Breast epithelium (tissue), 4 donors: ENCODE results near the gene ZNF362. TPM values are rescaled to one million over a fixed set of nuclear protein-coding genes. Genes with fewer than 3 reads are reported as not detected.

ENCODE experiments used
- DNase-seq, 2 donors: peaks; one replicate each; pipeline ENCODE4 v3.0.0-alpha.2; 2019; ENCODE audit warnings: low spot score in 2 of 2
- H3K27ac ChIP-seq, 2 donors: fragments of 200-600 bp; sonication (generic) in 1 of 2; one replicate each; pipeline ENCODE4 v1.5.1; 2016 to 2019; ENCODE audit warnings: mild to moderate bottlenecking in 1 of 2
- H3K27me3 ChIP-seq, 2 donors: fragments of 200-600 bp; sonication (generic) in 1 of 2; one replicate each; pipeline versions ENCODE4 v1.5.1 to v1.6.0; 2017 to 2019; ENCODE audit warnings: control low read depth in 1 of 2, mild to moderate bottlenecking in 1 of 2
- H3K36me3 ChIP-seq: fragments of 200-600 bp; one replicate; pipeline ENCODE4 v1.5.1; 2019
- H3K4me1 ChIP-seq, 2 donors: fragments of 200-600 bp; sonication (generic); one replicate each; pipeline ENCODE4 v1.5.1; 2016 to 2019; ENCODE audit warnings: control low read depth in 1 of 2
- H3K4me3 ChIP-seq, 3 donors: fragments of 200-600 bp; sonication (generic); 1 replicate in 2 of 3; 2 replicates in 1 of 3; pipeline ENCODE4 v1.5.1; 2016 to 2019; ENCODE audit warnings: mild to moderate bottlenecking in 3 of 3, moderate library complexity in 2 of 3
- H3K9me3 ChIP-seq, 2 donors: fragments of 200-600 bp; sonication (generic) in 1 of 2; one replicate each; pipeline ENCODE4 v1.5.1; 2016 to 2019; ENCODE audit warnings: control low read depth in 1 of 2
- CTCF ChIP-seq, 3 donors: fragments of 450-650 bp; IDR thresholded peaks; one replicate each; pipeline ENCODE4 v1.5.1; 2016 to 2017; ENCODE audit warnings: antibody characterized with exemption in 3 of 3, mild to moderate bottlenecking in 3 of 3, moderate library complexity in 3 of 3
- POLR2A ChIP-seq: fragments of 450-650 bp; IDR thresholded peaks from one replicate; pipeline ENCODE4 v1.6.1; 2016; ENCODE audit warnings: antibody characterized with exemption, mild to moderate bottlenecking, moderate library complexity
- POLR2AphosphoS5 ChIP-seq, 3 donors: sonication (generic); formaldehyde crosslinking; IDR thresholded peaks; one replicate each; pipeline ENCODE4 v1.6.1; 2017; ENCODE audit warnings: antibody characterized with exemption in 3 of 3
- intact Hi-C: fragments of 100-400 bp; cut with DNase I; formaldehyde crosslinking; loops from one replicate; pipeline ENCODE4 v1.15.1; 2023; ENCODE audit warnings: low total_unique reads
- total RNA-seq, 3 donors: library from RNA; depleted of rRNA; stranded (reverse); fragments of >200 nt; gene quantifications; one replicate each; pipeline ENCODE4 v1.1.0, GENCODE V29; 2016

Gene ZNF362
- total RNA-seq, 3 donors from 2014 or later: 11.7 to 16.0 (median 15.7) TPM

- TF ChIP-seq POLR2A (no peak), CTCF (IDR thresholded peaks at IDR 0.05) (no peak), POLR2AphosphoS5 (IDR thresholded peaks at IDR 0.05) (no peak)
- intact Hi-C loops: no loop called here
- Histone ChIP-seq H3K36me3 (no peaks in the 10 kb centered on the region), H3K4me3 (no peak overlapping the region), H3K9me3 (no peaks in the 10 kb centered on the region), H3K27me3 (no peaks in the 10 kb centered on the region), H3K4me1 (peaks cover 0 to 10% of the 10 kb centered on the region in 2 donors), H3K27ac (peak overlapping the region; percentile 52 to 76)
- DNase-seq: peak in 1 of 2 donors; percentile 76
Measured at GRCh38 chr1:33300673-33301072, 44.4 kb downstream of the ZNF362 start.

- Histone ChIP-seq H3K9me3 (no peaks in the 10 kb centered on the region), H3K36me3 (no peaks in the 10 kb centered on the region), H3K27ac (peak overlapping the region; percentile 52 to 76), H3K4me1 (peaks cover 0 to 10% of the 10 kb centered on the region in 2 donors), H3K27me3 (no peaks in the 10 kb centered on the region), H3K4me3 (no peak overlapping the region)
- no peak for TF ChIP-seq CTCF (IDR thresholded peaks at IDR 0.05)
- TF ChIP-seq POLR2AphosphoS5 (IDR thresholded peaks at IDR 0.05): no peak
- no peak for TF ChIP-seq POLR2A
- DNase-seq: no peak
- intact Hi-C loops: no loop called here
Measured at GRCh38 chr1:33301273-33301984, 45.1 kb downstream of the ZNF362 start.

- Histone ChIP-seq H3K4me1 (peaks cover 5 to 10% of the 10 kb centered on the region in 2 donors), H3K9me3 (no peaks in the 10 kb centered on the region), H3K4me3 (no peak overlapping the region), H3K27ac (no peak overlapping the region), H3K27me3 (no peaks in the 10 kb centered on the region), H3K36me3 (no peaks in the 10 kb centered on the region)
- DNase-seq: no peak
- TF ChIP-seq POLR2A (no peak), POLR2AphosphoS5 (IDR thresholded peaks at IDR 0.05) (no peak), CTCF (IDR thresholded peaks at IDR 0.05) (no peak)
- intact Hi-C loops: no loop called here
Measured at GRCh38 chr1:33302325-33302724, 46.0 kb downstream of the ZNF362 start.

- no peaks in the 10 kb centered on the region for H3K9me3 ChIP-seq
- no peaks in the 10 kb centered on the region for H3K27me3 ChIP-seq
- H3K4me1 ChIP-seq: peaks cover 5 to 10% of the 10 kb centered on the region in 2 donors
- no peak for DNase-seq
- no peak overlapping the region for H3K27ac ChIP-seq
- TF ChIP-seq POLR2A (no peak), POLR2AphosphoS5 (IDR thresholded peaks at IDR 0.05) (no peak), CTCF (IDR thresholded peaks at IDR 0.05) (no peak)
- H3K36me3 ChIP-seq: no peaks in the 10 kb centered on the region
- intact Hi-C loops: no loop called here
- no peak overlapping the region for H3K4me3 ChIP-seq
Measured at GRCh38 chr1:33305016-33305415, 48.7 kb downstream of the ZNF362 start.

GRCh38 chr1:33305816-33306652, 49.7 kb downstream of the ZNF362 start:
- Histone ChIP-seq H3K4me1 (peaks cover 5 to 6% of the 10 kb centered on the region in 2 donors), H3K36me3 (no peaks in the 10 kb centered on the region), H3K9me3 (no peaks in the 10 kb centered on the region), H3K4me3 (peak overlapping the region; percentile 9 to 70 (median 44)), H3K27ac (no peak overlapping the region), H3K27me3 (no peaks in the 10 kb centered on the region)
- DNase-seq: no peak
- intact Hi-C loops: no loop called here
- TF ChIP-seq CTCF (IDR thresholded peaks at IDR 0.05) (no peak), POLR2A (no peak), POLR2AphosphoS5 (IDR thresholded peaks at IDR 0.05) (no peak)
